ENCODE results near the gene HOMER3. TPM values are rescaled to one million over a fixed set of nuclear protein-coding genes. Genes with fewer than 3 reads are reported as not detected.

Gene HOMER3
- total and polyA plus RNA-seq, 9 donors = 7.8 to 29.2 (median 18.6) TPM

DNA sequence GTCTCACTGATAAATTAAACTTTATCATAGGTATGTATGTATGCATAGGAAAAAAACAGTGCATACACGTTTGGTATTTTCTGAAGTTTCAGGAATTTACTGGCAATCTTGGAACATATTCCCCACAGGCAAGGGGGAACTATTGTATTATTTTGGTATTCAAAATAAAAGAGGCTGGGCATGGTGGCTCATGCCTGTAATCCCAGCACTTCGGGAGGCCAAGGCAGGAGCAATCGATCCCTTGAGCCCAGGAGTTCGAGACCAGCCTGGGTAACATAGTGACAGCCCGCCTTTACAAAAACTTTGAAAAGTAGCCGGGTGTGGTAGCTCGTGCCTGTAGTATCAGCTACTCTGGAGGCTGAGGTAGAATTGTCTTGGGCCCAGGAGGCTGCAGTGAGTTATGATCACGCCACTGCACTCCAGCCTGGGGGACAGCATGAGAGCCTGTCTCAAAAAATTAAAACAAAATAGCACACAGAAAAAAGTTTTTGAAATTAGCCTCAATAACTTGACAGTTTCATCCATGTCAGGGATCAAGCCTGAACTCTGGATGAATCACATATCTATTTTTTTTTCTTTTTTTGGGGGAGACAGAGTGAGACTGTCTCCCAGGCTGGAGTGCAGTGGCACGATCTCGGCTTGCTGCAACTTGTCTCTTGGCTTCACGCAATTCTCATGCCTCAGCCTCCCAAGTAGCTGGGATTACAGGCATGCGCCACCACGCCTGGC, 29.1 kb upstream of the HOMER3 start:
- Histone ChIP-seq H3K4me3 (no peak overlapping the region), H3K36me3 (no peaks in the 10 kb centered on the region), H3K4me1 (ENCODE audit: insufficient read depth) (peaks cover 5% of the 10 kb centered on the region), H3K9me3 (no peaks in the 10 kb centered on the region), H3K27me3 (no peaks in the 10 kb centered on the region), H3K27ac (no peak overlapping the region)
- no peak for DNase-seq
- TF ChIP-seq POLR2A (IDR thresholded peaks at IDR 0.05) (no peak), EP300 (IDR thresholded peaks at IDR 0.05) (no peak), CTCF (IDR thresholded peaks at IDR 0.05) (no peak)
- 72 to 81% (median 76%) methylated on average over 13 of the region's 13 CpGs for WGBS, 3 donors
- intact Hi-C loops (cut with DNase I) = no loop called here

GRCh38 chr19:18967358-18968146, 26.5 kb upstream of the HOMER3 start:
- TF ChIP-seq EP300 (IDR thresholded peaks at IDR 0.05) (no peak), POLR2A (IDR thresholded peaks at IDR 0.05) (no peak), CTCF (IDR thresholded peaks at IDR 0.05) (no peak)
- DNase-seq = peak in 1 of 5 donors; percentile 53
- intact Hi-C loops (cut with DNase I) = no loop called here
- no peak overlapping the region for H3K27ac ChIP-seq
- H3K9me3 ChIP-seq = no peaks in the 10 kb centered on the region
- WGBS, 3 donors = 36 to 53% (median 44%) methylated on average over 11 of the region's 11 CpGs
- peaks cover 2% of the 10 kb centered on the region for H3K4me1 ChIP-seq (ENCODE audit: insufficient read depth)
- H3K4me3 ChIP-seq = no peak overlapping the region
- H3K36me3 ChIP-seq = no peaks in the 10 kb centered on the region
- no peaks in the 10 kb centered on the region for H3K27me3 ChIP-seq

- no peak overlapping the region for H3K4me3 ChIP-seq
- intact Hi-C loops (cut with DNase I) = no loop called here
- no peak overlapping the region for H3K27ac ChIP-seq
- H3K4me1 ChIP-seq (ENCODE audit: insufficient read depth) = no peaks in the 10 kb centered on the region
- H3K9me3 ChIP-seq = no peaks in the 10 kb centered on the region
- no peak for TF ChIP-seq CTCF (IDR thresholded peaks at IDR 0.05)
- TF ChIP-seq POLR2A (IDR thresholded peaks at IDR 0.05) = no peak
- TF ChIP-seq EP300 (IDR thresholded peaks at IDR 0.05) = no peak
- no peaks in the 10 kb centered on the region for H3K36me3 ChIP-seq
- no peak for DNase-seq
- no peaks in the 10 kb centered on the region for H3K27me3 ChIP-seq
- 40 to 69% (median 50%) methylated on average over 4 of the region's 4 CpGs for WGBS, 3 donors
Measured at GRCh38 chr19:18966307-18966706, 25.3 kb upstream of the HOMER3 start.

DNA sequence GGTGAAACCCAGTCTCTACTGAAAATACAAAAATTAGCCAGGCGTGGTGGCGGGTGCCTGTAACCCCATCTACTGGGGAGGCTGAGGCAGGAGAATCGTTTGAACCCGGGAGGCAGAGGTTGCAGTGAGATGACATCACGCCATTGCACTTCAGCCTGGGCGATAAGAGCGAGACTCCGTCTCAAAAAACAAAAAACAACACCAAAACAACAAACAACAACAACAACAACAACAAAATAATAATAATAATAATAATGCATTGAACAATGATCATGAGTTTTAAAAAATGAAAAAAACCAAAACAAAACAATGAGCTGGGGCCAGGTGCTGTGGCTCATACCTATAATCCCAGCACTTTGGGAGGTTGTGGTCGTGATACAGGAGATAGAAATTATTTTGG, 23.1 kb upstream of the HOMER3 start:
- Histone ChIP-seq H3K27ac (no peak overlapping the region), H3K9me3 (no peaks in the 10 kb centered on the region), H3K36me3 (no peaks in the 10 kb centered on the region), H3K4me3 (no peak overlapping the region), H3K27me3 (no peaks in the 10 kb centered on the region), H3K4me1 (ENCODE audit: insufficient read depth) (no peaks in the 10 kb centered on the region)
- no peak for DNase-seq
- no peak for TF ChIP-seq EP300 (IDR thresholded peaks at IDR 0.05)
- WGBS, 3 donors = 88 to 90% (median 89%) methylated on average over 9 of the region's 9 CpGs
- intact Hi-C loops (cut with DNase I) = no loop called here

All from ovary (tissue), 9 donors.